ENCODE measurements around the gene MCC.

MCC gene

DNA sequence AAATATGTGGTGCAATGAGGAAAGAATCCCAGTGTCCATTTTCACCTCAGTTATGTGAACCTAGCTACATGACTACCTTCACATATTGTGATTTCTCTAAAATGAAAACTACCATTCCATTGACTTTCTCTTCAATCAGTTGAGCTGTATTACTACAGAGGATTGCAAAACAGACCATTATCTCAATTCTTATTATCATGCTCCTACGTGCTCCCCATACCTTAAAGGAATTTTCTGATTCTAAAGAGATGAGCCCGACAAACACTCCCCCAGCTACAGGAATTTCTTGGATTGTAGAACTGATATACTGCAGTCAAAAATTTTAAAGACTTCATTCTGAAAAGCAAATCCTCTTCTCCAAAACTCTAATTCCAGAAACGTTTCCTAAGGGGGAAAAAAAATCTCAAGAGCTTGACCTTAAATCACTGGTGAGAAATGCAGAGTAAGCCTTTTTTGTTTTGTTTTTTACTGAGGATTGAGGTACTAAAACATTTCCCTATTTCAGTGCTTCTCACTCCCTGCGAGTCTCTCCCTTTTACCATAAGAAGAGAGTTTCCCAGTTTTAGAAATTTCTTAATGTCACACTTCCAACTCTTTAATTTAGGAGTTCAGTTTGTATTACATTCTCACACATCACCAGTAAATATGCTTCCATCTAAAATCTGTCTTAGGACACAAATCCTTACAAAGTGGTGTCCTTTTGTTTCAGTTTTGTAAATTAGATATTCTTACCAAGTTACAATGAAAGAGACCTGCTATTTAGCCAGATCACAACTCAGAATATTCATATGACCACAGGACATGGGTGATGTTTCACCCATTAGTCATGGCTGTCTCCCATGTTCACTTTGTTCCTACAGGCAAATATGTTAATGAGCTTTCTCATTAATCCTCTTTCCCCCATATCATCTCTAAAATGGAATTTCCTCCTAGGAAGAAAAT is 257.3 kb downstream of the MCC start:
- no peak for DNase-seq (ENCODE audit: extremely low read depth in 1 of 2, low read depth in 1 of 2)

DNA sequence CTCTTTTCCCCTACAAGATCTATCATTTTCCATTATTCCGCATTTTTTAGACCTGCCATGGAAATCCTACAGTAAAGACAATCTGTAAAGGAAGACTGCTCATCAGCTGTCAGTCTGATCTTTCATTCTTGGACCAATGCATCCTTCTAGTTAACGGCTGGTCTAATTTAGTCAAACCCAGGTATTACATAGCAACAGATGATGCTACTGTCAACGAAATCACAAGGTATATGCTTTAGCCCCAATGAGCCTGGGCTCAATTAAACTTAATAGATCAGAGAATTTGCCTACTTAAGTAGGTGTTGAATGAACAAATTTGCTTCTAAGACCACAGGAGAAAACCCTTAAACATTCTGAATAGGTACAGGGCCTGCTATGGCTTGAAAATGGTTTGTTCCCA is 260.5 kb downstream of the MCC start:
- DNase-seq (ENCODE audit: extremely low read depth in 1 of 2, low read depth in 1 of 2), result no peak

DNA sequence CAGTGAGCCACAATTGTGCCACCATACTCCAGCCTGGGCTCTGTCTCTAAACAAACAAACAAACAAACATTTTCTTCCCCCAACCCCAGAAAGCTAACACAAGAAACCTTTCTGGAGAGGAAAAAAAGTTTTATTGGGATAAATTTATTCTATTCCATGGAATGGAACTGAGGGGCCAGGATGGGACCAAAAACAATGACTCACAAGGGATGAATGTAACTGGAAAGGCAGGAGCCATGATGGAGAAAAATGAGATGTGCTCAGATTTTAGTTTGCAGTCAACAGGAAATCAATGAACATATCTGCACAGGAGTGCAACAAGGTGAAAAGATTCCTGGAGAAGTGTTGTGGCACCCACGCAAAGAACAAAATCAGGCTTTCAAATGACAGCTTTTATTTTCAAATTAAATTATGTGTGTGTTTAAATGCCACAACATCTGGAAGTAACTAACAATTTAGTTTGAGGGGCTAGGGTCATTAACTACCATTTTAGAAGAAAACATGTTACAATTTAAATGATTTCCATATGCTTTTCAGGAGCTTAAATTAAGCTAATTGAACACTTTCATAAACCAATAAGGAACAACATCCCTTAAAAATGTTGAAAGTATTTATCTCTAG is 262.0 kb downstream of the MCC start:
- DNase-seq (ENCODE audit: extremely low read depth in 1 of 2, low read depth in 1 of 2), result no peak

DNA sequence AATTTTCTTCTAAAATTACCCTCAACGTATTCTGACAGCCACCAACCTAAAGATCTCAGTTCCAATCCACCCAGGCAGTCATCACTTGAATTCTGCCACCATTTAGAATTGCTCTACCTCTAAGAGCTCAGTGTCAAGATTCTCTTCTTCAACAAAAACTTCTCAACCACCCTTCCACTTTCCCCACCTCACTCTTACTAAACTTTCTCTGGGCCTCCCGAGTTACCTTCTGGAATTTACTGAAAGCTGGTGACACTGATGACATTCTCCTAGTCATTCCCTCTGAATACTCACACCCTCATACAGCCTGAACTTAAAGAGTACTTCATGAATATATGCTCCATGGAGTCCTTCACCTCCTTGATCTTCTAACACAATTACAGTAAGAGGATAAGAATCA is 263.0 kb downstream of the MCC start:
- no peak for DNase-seq (ENCODE audit: extremely low read depth in 1 of 2, low read depth in 1 of 2)

DNA sequence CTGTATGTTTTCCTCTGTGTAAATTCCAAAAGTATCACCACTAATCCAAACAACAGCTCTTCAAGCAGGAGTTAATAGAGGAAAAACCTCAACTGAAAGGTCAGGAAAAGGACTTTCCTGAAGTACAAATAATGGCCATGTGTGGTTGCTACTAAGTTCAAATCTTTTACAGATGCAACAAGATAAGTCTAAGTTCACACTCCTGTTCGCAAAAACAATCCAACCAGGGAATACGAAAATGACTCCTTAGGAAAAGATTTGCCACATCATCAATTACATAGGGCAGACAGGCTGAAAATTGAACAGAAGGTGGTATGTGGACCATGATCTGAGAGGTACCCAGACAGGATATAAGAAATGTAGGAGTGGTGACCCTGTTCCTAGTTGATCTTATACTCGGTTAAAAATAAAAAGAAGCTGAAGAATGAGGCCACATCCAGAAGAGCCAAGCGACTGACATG is 263.6 kb downstream of the MCC start:
- no peak for DNase-seq (ENCODE audit: extremely low read depth in 1 of 2, low read depth in 1 of 2)

DNA sequence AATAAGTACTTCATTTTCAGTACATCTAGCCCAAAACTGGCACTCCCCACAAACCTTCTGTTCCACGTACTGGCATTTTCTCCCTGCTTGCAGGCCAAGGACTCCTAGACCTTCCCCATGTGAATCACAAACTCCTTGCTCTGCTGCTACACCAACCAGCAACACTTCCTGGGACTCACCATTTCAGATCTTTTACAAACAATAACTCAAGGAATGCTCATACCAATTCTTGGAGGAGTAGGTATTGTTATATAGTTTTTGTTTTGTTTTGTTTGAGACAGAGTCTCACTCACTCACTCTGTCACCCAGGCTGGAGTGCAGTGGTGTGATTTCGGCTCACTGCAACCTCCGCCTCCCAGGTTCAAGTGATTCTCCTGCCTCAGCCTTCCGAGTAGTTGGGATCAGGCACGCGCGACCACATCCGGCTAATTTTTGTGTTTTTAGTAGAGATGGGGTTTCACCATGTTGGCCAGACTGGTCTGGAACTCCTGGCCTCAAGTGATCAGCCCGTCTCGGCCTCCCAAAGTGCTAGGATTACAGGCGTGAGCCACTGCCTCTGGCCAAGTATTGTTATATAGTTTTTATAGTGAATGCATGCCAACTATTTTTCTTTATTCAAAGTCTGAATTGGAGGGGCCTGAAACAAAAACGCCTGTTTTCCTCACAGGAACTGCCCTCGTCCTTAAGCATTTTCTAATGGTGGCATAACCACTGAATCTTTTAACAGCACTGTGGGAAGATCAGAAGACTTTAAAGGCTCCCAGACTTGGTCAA is 264.2 kb downstream of the MCC start:
- no peak for DNase-seq (ENCODE audit: extremely low read depth in 1 of 2, low read depth in 1 of 2)

DNA sequence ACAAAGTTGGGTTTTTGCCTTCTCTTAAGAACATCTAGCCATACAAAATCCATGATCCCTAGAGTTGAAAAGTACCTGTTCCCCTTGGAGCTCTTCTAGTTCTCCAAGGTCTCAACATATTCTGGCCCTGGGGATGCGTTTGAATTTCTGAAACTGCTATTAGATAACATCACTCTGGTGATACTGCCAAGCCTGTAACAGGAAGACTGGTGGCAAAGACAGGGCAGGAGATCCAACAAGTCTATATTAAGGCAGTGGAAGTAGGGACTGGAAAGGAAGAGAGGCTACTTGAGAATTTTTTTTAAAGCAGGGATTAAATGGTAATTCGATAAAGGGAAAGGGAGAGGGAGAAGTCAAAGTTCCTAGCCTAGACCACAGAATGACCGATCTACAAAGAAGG is 264.9 kb downstream of the MCC start:
- DNase-seq (ENCODE audit: extremely low read depth in 1 of 2, low read depth in 1 of 2), result no peak

DNA sequence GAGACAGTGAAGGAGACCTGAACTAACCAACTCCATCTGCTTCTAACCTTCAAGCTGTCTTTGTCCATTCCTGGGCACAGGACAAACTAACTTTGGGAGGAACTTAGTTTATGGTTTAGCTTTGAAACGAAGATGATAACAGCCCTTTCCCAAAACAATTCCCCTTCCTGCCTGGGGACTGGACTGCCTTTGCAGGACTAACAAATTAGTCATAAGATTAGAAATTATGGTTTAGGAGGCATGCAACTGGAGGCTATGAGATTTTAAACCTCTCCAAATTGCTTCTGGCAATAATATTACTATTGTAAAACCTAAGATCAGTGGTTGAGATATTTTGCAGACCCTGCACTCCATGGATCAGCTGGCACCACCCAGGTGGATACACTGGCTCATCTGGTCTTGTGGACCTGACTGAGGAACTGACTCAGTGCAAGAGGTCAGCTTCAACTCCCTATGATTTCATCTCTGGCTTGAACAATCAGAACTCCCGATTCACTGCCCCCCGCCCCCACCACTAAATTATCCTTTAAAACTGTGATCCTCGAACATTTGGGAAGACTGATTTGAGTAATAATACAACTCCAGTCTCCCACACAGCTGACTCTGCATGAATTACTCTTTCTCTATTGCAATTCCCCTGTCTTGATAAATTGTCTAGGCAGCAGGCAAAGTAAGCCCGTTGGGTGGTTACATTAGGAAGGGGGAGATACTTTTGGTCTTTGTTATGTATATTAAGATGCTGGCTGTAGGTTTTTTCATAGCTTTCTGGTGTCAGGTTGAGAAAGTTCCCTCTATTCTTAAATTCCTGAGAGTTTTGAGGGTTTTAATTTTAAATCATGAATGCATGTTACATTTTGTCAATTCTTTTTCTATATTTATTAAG is 266.7 kb downstream of the MCC start:
- no peak for DNase-seq (ENCODE audit: extremely low read depth in 1 of 2, low read depth in 1 of 2)

DNA sequence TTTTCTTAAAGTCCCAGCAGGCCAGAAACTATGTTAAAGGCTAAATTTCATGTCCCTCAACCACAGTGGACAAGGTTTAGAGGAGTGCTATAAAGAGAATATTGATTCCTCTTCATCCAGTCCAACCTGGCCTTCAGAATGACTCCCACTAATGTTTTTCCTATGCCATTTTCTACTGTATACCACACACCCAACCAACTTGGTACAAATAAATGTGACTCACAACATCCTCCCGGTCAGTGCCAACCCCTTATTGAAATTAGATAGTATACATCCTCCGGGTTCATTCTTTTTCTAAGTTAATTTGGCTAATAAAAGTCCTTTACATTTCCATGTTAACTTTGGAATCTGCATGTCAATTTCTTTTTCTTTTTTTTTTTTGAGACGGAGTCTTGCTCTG is 268.6 kb downstream of the MCC start:
- DNase-seq (ENCODE audit: extremely low read depth in 1 of 2, low read depth in 1 of 2), result no peak

DNA sequence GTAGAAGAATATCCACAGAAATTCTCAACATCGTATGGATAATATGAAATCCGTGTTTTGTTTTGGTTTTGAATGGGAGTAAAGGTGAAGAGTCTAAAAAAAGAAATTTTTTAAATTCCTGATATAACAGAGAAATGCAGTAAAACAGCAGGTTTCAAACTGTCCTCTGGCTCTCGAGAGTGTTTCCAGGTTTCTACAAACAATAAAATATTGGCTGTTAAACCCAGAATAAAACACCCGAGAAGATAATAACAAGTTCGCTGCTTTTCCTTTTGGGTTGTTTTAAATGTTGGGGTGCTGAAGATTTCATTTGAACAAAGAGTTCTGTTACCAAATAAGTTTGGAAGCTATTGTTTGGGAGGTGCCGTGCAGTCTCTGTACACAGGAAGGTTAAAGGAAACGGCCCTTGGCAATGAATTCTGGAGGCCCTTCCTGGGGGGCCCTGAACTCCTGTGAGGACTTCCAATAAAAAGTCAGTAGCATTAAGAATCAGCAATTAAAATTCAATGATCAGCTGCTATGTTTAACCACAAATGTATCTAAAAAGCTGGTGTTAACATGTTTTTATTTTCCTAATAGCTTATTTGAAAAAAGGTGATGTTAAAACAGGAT is 269.2 kb downstream of the MCC start:
- DNase-seq (ENCODE audit: extremely low read depth in 1 of 2, low read depth in 1 of 2), result no peak

DNA sequence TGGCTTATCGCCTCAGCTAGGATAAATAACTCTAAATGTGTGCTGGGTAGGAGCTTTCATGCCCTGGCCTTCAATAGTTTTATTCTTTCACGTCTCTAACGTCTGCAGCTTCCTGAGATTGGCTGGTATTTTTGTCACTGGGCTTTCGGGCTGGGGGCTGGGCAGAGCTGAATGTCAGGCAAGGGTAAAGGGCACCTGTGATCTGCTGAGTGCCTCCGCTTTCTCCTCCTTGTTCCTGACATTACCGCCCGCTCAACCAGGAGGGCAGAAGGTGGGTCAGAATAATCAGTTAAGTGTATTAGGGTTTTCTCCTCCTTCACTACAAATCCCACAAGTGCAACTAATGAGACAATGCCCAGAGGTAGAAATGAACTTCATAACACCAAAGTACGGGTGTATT is 270.1 kb downstream of the MCC start:
- no peak for DNase-seq (ENCODE audit: extremely low read depth in 1 of 2, low read depth in 1 of 2)

DNA sequence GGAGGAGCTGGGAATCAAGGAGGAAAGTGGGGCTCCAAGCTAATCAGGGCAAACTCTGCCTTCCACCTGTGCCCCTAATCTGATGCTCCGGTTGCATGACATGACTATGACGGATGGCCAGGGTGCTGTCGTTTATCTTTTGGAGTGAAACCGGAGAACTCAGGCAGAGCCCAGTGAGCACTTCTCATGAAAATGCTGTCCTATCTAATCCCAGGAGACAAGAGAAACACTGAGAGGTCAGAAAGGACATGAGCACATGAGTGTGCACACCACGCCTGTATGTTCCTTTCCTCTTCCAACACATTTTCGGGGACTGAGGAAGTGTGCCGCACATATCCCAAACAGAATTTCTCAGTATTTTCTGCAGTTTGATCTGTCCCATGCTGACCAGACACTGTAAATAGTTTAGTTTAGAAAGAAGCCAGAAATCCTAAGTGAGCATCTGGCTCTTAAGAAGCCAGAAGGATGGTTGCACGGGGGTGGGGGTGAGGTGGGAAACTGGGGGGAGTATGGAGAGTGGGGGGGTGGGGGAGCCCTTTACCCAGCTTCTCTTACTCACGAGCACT is 270.6 kb downstream of the MCC start:
- no peak for DNase-seq (ENCODE audit: extremely low read depth in 1 of 2, low read depth in 1 of 2)

DNA sequence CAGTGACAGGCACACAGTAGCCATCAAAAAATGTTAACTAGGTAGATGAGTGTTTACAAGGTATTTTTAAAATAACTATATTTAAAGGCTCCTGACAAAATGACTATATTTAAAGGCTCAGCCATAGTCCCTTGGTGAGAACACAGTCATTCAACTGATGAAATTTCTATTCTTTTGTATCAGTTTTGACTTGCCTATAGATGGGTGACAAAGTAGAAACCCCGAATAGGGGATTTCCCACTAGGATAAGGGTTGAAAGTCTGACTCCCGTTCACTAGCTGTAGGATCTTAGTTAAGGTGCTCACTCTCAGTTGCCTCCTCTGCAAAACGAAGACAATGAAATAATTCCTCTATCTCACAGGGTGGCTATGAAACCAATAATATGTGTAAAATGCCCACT is 271.7 kb downstream of the MCC start:
- DNase-seq (ENCODE audit: extremely low read depth in 1 of 2, low read depth in 1 of 2), result no peak

DNA sequence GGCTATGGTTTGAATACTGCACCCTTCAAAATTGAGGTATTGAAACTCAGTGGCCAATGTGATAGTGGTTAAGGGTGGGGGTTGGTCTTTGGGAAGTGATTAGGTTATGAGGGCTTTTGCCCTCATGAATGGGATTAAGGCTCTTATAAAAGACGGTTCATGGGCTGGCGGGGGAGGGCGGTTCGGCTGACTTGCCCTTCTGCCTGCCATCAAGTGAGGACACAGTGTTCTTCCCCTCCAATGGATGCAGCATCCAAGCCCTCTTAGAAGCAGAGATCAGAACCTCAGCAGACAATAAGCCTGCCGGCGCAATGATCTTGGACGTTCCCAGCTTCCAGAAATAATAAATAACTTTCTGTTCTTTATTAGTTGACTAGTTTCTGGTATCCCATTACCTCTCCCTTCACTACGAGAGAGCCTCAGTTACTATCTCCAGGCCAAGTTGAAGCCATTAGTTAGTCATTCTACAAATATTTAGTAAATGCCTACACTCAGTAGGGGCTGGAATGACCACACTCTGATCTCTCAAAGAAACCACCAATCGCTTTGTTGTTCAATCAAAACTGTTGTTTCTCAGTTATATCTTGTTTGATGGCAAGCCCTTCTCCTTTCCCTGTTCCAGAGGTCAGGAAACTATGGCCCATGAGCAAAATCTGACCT is 272.7 kb downstream of the MCC start:
- no peak for DNase-seq (ENCODE audit: extremely low read depth in 1 of 2, low read depth in 1 of 2)

DNA sequence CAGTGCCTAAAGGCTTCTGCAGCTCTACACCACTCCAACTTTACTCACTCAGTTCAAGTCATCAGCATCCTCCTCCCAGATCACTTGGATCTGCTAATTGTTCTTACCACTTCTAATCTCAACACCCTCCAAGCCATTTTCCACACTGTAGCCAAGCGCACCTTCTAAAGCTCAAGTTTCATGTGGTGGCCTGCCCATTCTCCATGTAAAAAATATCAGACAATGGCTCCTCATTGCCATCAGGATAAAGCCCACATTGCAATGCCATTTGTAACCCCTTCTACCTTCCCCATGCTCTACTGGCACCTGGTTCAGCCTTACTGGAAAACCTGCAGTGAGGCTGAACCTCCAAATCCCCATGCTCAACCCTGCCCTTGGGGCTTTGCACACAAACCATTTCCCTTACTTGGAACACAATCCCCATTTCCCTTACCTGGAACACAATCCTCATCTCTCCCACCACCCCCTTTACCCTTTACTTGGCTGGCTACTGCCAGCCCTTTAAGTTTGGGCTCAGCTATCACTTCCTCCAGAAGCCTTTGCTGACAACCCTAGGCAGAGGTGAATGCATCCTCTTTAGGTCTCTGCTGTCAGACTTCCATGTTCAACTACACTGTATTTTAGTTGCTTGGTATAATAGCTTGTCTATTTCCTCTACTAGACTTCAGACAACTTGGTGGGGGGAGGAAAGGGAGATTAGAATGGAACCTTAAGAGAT is 273.5 kb downstream of the MCC start:
- no peak for DNase-seq (ENCODE audit: extremely low read depth in 1 of 2, low read depth in 1 of 2)

DNA sequence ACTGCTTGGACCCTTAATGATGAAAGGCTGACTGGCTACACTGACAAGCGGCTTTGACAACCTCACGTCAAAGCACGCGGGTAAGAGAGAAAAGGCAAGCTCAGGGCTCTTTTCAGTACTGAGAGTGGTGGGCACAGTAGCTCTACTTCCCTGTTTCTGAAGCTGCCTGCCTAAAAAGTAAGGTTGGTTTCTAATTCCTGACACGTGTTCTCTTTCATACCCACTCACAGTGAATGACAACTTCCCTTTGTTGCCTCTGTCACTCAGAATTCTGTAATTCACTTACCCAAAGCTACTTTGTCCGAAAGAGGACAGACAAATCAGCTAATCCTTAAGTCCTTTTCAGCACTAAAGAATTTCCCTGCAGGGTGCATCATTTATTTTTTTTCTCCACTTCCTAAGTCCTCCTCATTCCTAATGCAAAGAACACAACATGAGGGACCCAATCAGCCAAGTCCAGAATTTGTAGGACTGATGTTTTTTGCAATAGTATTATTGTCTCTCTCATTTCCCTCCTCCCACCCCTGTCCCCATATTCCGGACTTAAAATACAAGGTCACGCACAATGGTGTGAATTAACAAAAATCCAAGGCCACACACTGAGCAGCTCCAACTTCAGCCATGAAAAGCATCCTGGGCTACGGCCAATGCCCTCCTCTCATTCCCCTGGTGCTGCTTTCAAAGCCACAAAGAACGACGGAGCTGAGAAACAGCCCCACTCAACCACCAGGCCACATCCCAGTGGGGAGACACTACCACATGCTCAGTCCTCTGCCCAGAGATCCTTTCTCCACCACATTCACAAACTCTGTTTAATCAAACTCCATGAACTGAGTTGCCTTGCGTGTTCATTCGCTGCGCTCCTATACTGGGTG is 274.5 kb downstream of the MCC start:
- DNase-seq (ENCODE audit: extremely low read depth in 1 of 2, low read depth in 1 of 2), result no peak

DNA sequence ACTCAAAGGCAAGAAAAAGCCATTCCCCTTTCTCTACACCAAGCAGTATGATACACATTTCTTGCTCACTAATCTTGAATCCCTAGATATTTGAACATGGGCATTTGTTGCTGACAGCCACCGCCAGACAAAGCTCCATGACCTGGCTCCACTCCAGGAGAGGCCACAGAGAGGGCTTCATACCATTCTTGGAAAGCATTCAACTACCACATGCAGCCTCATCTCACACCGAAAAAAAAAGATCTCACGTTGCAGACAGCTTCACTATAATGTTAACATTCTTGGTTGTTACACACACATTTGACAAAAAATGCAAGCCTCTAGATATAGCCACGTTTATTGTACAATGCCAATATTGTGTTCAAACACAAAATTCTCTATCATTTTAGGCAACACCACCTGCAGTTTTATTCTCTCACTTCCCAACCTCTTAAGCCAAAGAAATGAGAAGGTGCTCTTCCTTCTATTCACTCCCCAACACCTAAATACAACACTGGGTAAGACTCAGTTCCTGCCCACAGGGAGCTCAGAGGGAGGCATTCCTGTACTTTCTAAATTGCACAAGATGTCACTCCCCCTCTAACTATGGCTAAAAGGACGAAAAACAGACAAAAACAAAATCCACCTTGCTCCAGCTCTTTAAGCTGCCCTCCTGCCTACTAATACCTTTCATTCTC is 275.9 kb downstream of the MCC start:
- DNase-seq (ENCODE audit: extremely low read depth in 1 of 2, low read depth in 1 of 2), result no peak

Measured in activated CD8-positive, alpha-beta memory T cell treated with anti-CD3 and anti-CD28 coated beads for 1 hour (primary cell).